HEK293T (cell line): ENCODE data around the gene CRHR2.

Source experiments
- CTCF ChIA-PET: fragments of 350-600 bp; formaldehyde crosslinking; extraction: SDS; loops from one replicate; lab custom pipeline; 2021; ENCODE audit warnings: antibody characterized with exemption, inconsistent platforms; lab: Yijun Ruan, JAX
- POLR2A ChIA-PET: fragments of 350-600 bp; formaldehyde crosslinking; extraction: SDS; loops from one replicate; lab custom pipeline; 2020; ENCODE audit warnings: antibody characterized with exemption, inconsistent platforms; lab: Yijun Ruan, JAX
- DNase-seq: peaks from one replicate; pipeline ENCODE4 v3.0.0; 2012; ENCODE audit warnings: mixed read lengths; ENCODE audit errors: extremely low spot score
- ARNT ChIP-seq: fragments of 450-650 bp; IDR thresholded peaks from 2 replicates; pipeline ENCODE4 v1.6.1; 2017; ENCODE audit warnings: mild to moderate bottlenecking
- BHLHE40 ChIP-seq: fragments of 450-650 bp; IDR thresholded peaks from 2 replicates; pipeline ENCODE4 v1.6.1; 2016; ENCODE audit warnings: mild to moderate bottlenecking, moderate library complexity, borderline replicate concordance
- CTBP1 ChIP-seq: fragments of 450-650 bp; IDR thresholded peaks from 2 replicates; pipeline ENCODE4 v1.6.1; 2016; ENCODE audit warnings: borderline replicate concordance
- ELF4 ChIP-seq: fragments of 450-650 bp; IDR thresholded peaks from 2 replicates; pipeline ENCODE4 v1.6.1; 2017; ENCODE audit warnings: antibody characterized with exemption
- FOXA1 ChIP-seq: fragments of 450-650 bp; IDR thresholded peaks from 2 replicates; pipeline ENCODE4 v1.6.1; 2016; ENCODE audit warnings: mild to moderate bottlenecking
- FOXK2 ChIP-seq: fragments of 450-650 bp; IDR thresholded peaks from 2 replicates; pipeline ENCODE4 v1.6.1; 2016; ENCODE audit warnings: mild to moderate bottlenecking
- FOXM1 ChIP-seq: fragments of 450-650 bp; IDR thresholded peaks from 2 replicates; pipeline ENCODE4 v1.6.1; 2017; ENCODE audit warnings: mild to moderate bottlenecking, borderline replicate concordance
- HDGF ChIP-seq: fragments of 450-650 bp; IDR thresholded peaks from 2 replicates; pipeline ENCODE4 v1.6.1; 2017; ENCODE audit warnings: antibody characterized with exemption, borderline replicate concordance
- L3MBTL2 ChIP-seq: fragments of 450-650 bp; conservative IDR thresholded peaks from 2 replicates; pipeline ENCODE4 v1.6.1; 2016; ENCODE audit warnings: mild to moderate bottlenecking
- LEF1 ChIP-seq: fragments of 450-650 bp; IDR thresholded peaks from 2 replicates; pipeline ENCODE4 v1.6.1; 2017; ENCODE audit warnings: mild to moderate bottlenecking, borderline replicate concordance
- NFRKB ChIP-seq: fragments of 450-650 bp; IDR thresholded peaks from 2 replicates; pipeline ENCODE4 v1.6.1; 2016; ENCODE audit warnings: mild to moderate bottlenecking, moderate library complexity
- PKNOX1 ChIP-seq: fragments of 450-650 bp; IDR thresholded peaks from 2 replicates; pipeline ENCODE4 v1.6.1; 2016
- SP1 ChIP-seq: fragments of 450-650 bp; IDR thresholded peaks from 2 replicates; pipeline ENCODE4 v1.6.1; 2017
- SUZ12 ChIP-seq: fragments of 450-650 bp; IDR thresholded peaks from 2 replicates; pipeline ENCODE4 v1.6.1; 2016; ENCODE audit warnings: mild to moderate bottlenecking
- TARDBP ChIP-seq: fragments of 450-650 bp; IDR thresholded peaks from 2 replicates; pipeline ENCODE4 v1.6.1; 2016
- ZNF384 ChIP-seq: fragments of 450-650 bp; IDR thresholded peaks from 2 replicates; pipeline ENCODE4 v1.6.1; 2016

Gene CRHR2

DNA sequence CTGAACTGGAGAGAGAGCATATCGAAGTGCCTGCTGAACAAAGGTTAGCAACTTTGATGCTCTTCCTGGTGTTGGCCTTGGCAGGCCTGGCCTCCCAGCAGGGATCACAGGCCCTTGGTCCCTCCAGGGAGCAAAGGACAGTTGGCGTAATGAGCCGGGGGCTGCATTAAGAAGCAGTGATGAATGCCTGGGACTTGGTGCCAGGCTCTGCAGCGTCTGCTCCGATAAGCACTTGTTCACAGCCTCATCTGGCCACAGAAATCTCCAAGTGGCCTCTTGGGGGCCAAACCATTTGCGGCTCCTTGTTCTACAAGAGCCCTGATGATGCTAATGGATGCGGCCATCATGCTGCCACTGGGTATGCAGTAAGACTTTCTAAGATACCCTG is 31.8 kb downstream of the CRHR2 start:
- CTCF ChIA-PET, result no interaction called here
- POLR2A ChIA-PET, result no interaction called here
- DNase-seq, result no peak
- TF ChIP-seq FOXM1 (no peak), LEF1 (no peak), FOXK2 (no peak), FOXA1 (no peak), ARNT (no peak), CTBP1 (no peak), HDGF (no peak), L3MBTL2 (no peak), ZNF384 (no peak), SUZ12 (no peak), BHLHE40 (no peak)

DNA sequence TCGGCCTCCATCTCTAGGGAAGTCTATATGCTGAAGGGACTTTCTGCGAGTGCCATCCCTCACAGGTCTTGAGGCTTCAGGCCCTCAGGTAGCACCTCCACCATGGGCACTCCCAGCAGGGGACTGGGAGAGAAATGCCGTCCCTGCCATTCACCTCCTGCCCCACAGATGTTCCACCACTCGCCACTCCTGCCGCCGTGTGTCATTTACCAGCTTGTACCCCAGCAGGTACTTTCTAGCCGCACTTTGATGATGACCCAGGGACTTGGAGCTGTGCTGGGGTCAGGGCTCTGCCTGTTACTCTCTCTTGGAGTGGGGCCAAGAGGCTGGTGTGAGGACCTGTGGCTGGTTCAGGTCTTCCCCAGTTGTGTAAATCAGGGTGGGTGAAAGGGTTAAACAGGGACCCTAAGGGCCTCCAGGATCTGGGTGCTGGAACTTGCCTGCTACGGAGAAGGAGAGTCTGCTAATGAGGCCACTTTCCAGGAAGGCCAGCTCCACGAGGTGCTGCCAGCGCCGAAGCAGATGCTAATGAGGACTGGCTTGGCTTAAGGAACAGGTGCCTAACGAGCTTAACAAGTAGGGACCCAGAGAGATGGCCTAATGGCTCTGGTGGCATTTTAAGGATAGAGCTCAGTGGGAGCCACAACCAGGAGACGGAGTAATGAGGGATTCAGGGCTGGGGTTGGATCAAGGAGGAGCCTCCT is 32.4 kb downstream of the CRHR2 start:
- no peak for DNase-seq
- POLR2A ChIA-PET, result no interaction called here
- TF ChIP-seq ARNT (no peak), SP1 (no peak), FOXK2 (no peak), FOXM1 (no peak), LEF1 (no peak), TARDBP (no peak), HDGF (no peak), FOXA1 (no peak), L3MBTL2 (no peak), BHLHE40 (no peak), ELF4 (no peak), SUZ12 (no peak), CTBP1 (no peak), ZNF384 (no peak), PKNOX1 (no peak), NFRKB (no peak)
- CTCF ChIA-PET, result no interaction called here

DNA sequence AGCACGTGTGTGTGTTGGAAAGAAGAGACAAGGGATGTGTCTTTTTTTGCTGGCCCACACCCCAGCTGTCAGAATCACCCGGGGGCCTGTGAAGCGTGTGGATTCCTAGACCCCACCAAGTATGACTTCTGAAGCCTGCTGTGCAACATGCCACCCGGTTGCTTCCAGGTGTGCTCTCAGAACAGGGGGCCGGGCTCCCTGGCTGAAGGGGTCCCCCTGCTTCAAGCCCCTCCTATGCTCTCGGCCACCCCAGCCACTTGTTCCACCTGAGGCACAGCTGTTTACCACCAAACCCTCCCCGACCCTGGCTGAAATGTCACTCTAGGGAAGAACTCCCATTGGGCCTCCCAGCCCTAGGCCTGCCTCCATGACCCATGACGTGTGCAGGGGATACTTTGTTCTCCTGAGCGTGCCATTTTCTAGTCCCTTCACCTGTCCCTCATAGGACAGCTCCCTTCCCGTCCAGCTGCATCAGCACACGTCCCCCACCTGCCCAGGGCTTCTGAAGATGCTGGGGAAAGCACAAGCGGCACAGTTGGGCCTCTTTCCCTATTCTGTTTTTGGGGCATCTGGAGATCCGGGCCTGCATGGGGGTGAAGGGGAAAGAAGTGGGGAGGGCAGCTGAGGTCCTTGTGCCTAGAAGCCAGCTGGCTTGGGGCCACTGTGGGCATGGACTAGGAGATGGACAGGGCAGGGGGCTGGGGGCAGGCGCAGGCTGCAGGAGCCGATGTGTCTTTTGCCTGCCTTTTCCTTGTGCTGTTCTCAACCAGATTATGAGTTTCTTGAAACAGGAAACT is 33.3 kb downstream of the CRHR2 start:
- DNase-seq, result no peak
- no peak for TF ChIP-seq CTBP1
- TF ChIP-seq SP1, result no peak
- TF ChIP-seq LEF1, result no peak
- TF ChIP-seq NFRKB, result no peak
- TF ChIP-seq ZNF384, result no peak
- TF ChIP-seq FOXM1, result no peak
- TF ChIP-seq HDGF, result no peak
- TF ChIP-seq BHLHE40, result no peak
- no peak for TF ChIP-seq PKNOX1
- no peak for TF ChIP-seq L3MBTL2
- TF ChIP-seq FOXK2, result no peak
- no peak for TF ChIP-seq ELF4
- no peak for TF ChIP-seq TARDBP
- TF ChIP-seq ARNT, result no peak
- no peak for TF ChIP-seq FOXA1
- no peak for TF ChIP-seq SUZ12
- CTCF ChIA-PET, result interaction anchor here (0.6 kb wide), 1 partner anchor 21 kb away, joined by 3 read pairs; no protein-coding TSS in a partner anchor
- POLR2A ChIA-PET, result no interaction called here

- DNase-seq, result no peak
- ChIA-PET POLR2A (interaction anchor here (0.9 kb wide), 1 partner anchor 54 kb away, joined by 3 read pairs; the partner anchor contains the start of gene GARS1), CTCF (no interaction called here)
- no peak for TF ChIP-seq LEF1
- TF ChIP-seq ARNT, result no peak
- no peak for TF ChIP-seq L3MBTL2
- no peak for TF ChIP-seq PKNOX1
- no peak for TF ChIP-seq CTBP1
- TF ChIP-seq FOXK2, result no peak
- TF ChIP-seq TARDBP, result no peak
- TF ChIP-seq ZNF384, result no peak
- TF ChIP-seq HDGF, result no peak
- no peak for TF ChIP-seq FOXM1
- TF ChIP-seq FOXA1, result no peak
- TF ChIP-seq SP1, result no peak
- no peak for TF ChIP-seq ELF4
These were observed 34.5 kb downstream of the CRHR2 start for GRCh38 chr7:30647589-30648364.

- ChIA-PET POLR2A (no interaction called here), CTCF (no interaction called here)
- no peak for TF ChIP-seq ELF4
- no peak for TF ChIP-seq PKNOX1
- no peak for TF ChIP-seq L3MBTL2
- no peak for TF ChIP-seq FOXM1
- TF ChIP-seq HDGF, result no peak
- no peak for DNase-seq
These were observed 36.1 kb downstream of the CRHR2 start for GRCh38 chr7:30646154-30646553.
